Measurements from ENCODE around the gene URM1.

- TF ChIP-seq CTCF (IDR thresholded peaks at IDR 0.05) = no peak
- TF ChIP-seq CHD2 (IDR thresholded peaks at IDR 0.05; ENCODE audit: low read length, partially characterized antibody) = no peak
- no peak for TF ChIP-seq EP300 (IDR thresholded peaks at IDR 0.05)
- TF ChIP-seq MAX (IDR thresholded peaks at IDR 0.05) = no peak
- TF ChIP-seq HEYL (CRISPR knock-in tag; IDR thresholded peaks at IDR 0.05) = no peak
Observed at GRCh38 chr9:128323212-128323730, 47.9 kb upstream of the URM1 start.

Data from A549 (cell line).